ENCODE measurements around the gene CLCA2. TPM values are rescaled to one million over a fixed set of nuclear protein-coding genes. Genes with fewer than 3 reads are reported as not detected.

Gene CLCA2
- total RNA-seq, 1 experiment from 2014 or later: not detected

DNA sequence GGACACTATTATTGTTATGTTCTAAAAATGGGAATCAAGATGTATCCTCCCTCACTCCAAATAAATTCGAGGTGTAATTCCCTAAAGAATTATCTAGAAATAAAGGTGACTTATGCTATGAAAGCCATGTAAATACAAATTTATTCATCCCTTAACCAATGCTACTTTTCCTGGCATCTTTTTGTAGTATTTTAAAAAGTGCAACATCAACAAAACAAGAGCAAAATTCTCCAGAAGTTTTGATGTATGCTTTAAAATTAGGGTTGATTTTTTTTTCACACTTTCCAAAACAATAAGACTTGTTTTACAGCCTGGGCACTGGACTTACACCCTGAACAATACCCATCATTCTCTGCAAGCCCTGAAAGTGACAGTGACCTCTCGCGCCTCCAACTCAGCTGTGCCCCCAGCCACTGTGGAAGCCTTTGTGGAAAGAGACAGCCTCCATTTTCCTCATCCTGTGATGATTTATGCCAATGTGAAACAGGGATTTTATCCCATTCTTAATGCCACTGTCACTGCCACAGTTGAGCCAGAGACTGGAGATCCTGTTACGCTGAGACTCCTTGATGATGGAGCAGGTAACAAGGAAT, 23.3 kb downstream of the CLCA2 start:
- Mint-ChIP-seq H3K27ac (no peak overlapping the region), H3K27me3 (ENCODE audit: low read depth) (no peaks in the 10 kb centered on the region), H3K4me3 (no peak overlapping the region), H3K36me3 (ENCODE audit: insufficient read depth in 1 of 3, low read depth in 3 of 3) (no peaks in the 10 kb centered on the region), H3K4me1 (peaks cover 2 to 3% of the 10 kb centered on the region in 2 experiments; a peak in 1 of 4 replicates), H3K9me3 (no peaks in the 10 kb centered on the region)
- Histone ChIP-seq H3K4me2 (ENCODE audit: insufficient read depth, insufficient read length, low read length) (no peak overlapping the region), H3K4ac (ENCODE audit: low read depth, low read length) (no peak overlapping the region), H4K8ac (replicated peaks; ENCODE audit: insufficient read length, low read depth, low read length) (no peak overlapping the region), H2BK15ac (ENCODE audit: low read depth, low read length) (no peak overlapping the region), H3K56ac (ENCODE audit: insufficient read length, low read depth, low read length) (no peak overlapping the region), H2AFZ (ENCODE audit: low read length) (no peak overlapping the region), H4K91ac (ENCODE audit: insufficient read length, low read depth, low read length) (no peak overlapping the region), H3K9ac (ENCODE audit: extremely low read depth, insufficient read length, low read length) (no peak overlapping the region), H4K5ac (ENCODE audit: insufficient read length, low read depth, low read length) (no peak overlapping the region), H3K14ac (ENCODE audit: insufficient read depth, low read length) (no peak overlapping the region), H3K27me3 (ENCODE audit: insufficient read depth, low read length) (no peaks in the 10 kb centered on the region), H3K18ac (ENCODE audit: insufficient read length, low read depth, low read length) (no peak overlapping the region), H2AK5ac (ENCODE audit: insufficient read length, low read length) (no peak overlapping the region), H3K4me1 (ENCODE audit: insufficient read depth, low read length) (no peaks in the 10 kb centered on the region), H2BK5ac (ENCODE audit: insufficient read length, low read length) (no peak overlapping the region), H3K79me1 (ENCODE audit: insufficient read depth, low read depth, low read length, poor library complexity, severe bottlenecking) (no peaks in the 10 kb centered on the region), H3K23ac (ENCODE audit: insufficient read length, low read depth, low read length) (no peak overlapping the region), H3K9me3 (ENCODE audit: control insufficient read depth, low read depth, low read length) (no peaks in the 10 kb centered on the region), H3T11ph (ENCODE audit: low read length) (no peak overlapping the region), H3K27ac (ENCODE audit: insufficient read length, low read depth, low read length) (no peak overlapping the region), H3K23me2 (ENCODE audit: insufficient read length, low read depth, low read length, poor library complexity, severe bottlenecking) (no peaks in the 10 kb centered on the region), H4K20me1 (ENCODE audit: control insufficient read depth, insufficient read depth, insufficient read length) (no peaks in the 10 kb centered on the region), H2BK12ac (ENCODE audit: insufficient read length, low read depth, low read length) (no peak overlapping the region), H2BK120ac (ENCODE audit: low read depth, low read length, poor library complexity, severe bottlenecking) (no peak overlapping the region), H3K79me2 (ENCODE audit: insufficient read depth, low read length) (no peaks in the 10 kb centered on the region), H2BK20ac (ENCODE audit: low read depth, low read length, poor library complexity, severe bottlenecking) (no peak overlapping the region)
- DNase-seq: no peak
- TF ChIP-seq, protein P1, sequence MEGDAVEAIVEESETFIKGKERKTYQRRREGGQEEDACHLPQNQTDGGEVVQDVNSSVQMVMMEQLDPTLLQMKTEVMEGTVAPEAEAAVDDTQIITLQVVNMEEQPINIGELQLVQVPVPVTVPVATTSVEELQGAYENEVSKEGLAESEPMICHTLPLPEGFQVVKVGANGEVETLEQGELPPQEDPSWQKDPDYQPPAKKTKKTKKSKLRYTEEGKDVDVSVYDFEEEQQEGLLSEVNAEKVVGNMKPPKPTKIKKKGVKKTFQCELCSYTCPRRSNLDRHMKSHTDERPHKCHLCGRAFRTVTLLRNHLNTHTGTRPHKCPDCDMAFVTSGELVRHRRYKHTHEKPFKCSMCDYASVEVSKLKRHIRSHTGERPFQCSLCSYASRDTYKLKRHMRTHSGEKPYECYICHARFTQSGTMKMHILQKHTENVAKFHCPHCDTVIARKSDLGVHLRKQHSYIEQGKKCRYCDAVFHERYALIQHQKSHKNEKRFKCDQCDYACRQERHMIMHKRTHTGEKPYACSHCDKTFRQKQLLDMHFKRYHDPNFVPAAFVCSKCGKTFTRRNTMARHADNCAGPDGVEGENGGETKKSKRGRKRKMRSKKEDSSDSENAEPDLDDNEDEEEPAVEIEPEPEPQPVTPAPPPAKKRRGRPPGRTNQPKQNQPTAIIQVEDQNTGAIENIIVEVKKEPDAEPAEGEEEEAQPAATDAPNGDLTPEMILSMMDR (conservative IDR thresholded peaks at IDR 0.05): no peak
- WGBS (ENCODE audit: extremely low coverage, insufficient read length, low lambda C conversion rate): no CpG with 5 or more reads among the region's 4 CpGs

Measured in H9 (cell line).